Measurements from ENCODE around the gene CHTF18. TPM values are rescaled to one million over a fixed set of nuclear protein-coding genes. Genes with fewer than 3 reads are reported as not detected.

The CHTF18 gene
- total RNA-seq (2022; extraction: Qiagen RNA extraction) = 12.2 to 27.2 TPM (median 21.9 TPM) in 5 replicates

DNA sequence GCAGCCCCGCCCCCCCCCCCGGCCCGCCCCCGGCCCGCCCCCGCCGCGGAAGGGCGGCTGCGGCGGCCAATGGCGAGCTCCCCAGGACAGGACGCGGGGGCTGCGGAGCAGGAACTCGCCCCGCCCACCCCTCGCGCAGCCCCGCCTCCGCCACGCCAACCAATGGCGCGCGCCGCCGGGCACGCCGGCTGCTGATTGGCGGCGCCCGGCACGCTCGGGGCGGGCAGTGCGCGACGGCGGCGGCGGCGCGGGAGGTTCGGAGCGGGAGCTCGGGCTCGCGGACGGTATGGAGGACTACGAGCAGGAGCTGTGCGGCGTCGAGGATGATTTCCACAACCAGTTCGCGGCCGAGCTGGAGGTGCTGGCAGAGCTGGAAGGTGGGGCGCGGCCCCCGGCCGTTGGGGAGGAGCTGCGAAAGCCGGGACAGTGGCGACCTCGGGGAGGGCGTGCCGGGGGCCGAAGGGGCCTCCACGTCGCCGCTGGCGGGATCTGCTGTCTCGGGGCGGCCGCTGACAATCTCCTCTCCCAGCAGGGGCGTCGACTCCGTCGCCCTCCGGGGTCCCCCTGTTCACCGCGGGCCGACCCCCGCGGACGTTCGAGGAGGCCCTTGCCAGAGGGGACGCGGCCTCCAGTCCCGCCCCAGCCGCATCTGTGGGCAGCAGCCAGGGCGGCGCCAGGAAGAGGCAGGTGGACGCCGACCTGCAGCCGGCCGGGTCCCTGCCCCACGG, at the start of gene CHTF18:
TSS of gene CHTF18 (plus strand) at position 222 of the 728 bp plus-strand sequence. CDS start at position 287, 65 bp downstream.

DNA sequence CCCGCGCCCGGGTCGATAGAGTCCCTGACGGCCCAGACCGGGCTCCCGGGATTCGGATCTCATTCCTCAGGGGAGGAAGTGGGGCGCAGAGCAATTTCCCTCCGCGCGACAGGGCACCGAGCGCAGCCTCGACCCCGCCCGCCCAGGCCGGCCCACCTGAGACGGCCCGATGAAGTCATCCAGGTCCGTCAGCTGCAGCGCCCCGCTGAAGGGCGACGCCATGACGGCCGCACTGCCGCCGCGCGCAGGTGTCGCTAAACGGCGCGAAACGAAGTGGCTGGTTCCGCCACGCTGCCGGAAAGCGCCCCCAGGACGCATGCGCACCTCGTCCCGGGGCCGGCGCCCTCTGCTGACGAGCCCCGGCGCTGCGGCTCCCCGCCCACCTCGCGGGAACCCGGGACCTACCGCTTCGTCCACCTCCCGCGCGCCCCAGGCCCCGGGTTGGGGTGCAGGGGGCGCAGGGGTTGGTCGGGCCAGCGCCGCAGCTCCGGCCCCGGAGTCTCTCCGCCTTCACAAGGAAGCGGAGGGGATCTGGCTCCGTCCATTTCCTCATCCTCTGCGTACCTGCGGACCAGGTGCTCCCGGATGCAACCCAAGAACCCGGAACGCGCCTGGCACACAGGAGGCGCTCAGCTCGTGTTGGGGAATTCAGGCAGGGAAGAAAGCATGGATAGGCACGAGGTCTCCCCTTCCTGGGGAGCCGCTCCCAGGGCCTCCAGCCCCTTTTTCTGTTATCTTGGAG, 47.5 kb upstream of the CHTF18 start, which contains the start of gene CIAO3:
TSS of gene CIAO3 (minus strand) at position 234 of the 742 bp plus-strand sequence. CDS start at position 222, 12 bp downstream.

DNA sequence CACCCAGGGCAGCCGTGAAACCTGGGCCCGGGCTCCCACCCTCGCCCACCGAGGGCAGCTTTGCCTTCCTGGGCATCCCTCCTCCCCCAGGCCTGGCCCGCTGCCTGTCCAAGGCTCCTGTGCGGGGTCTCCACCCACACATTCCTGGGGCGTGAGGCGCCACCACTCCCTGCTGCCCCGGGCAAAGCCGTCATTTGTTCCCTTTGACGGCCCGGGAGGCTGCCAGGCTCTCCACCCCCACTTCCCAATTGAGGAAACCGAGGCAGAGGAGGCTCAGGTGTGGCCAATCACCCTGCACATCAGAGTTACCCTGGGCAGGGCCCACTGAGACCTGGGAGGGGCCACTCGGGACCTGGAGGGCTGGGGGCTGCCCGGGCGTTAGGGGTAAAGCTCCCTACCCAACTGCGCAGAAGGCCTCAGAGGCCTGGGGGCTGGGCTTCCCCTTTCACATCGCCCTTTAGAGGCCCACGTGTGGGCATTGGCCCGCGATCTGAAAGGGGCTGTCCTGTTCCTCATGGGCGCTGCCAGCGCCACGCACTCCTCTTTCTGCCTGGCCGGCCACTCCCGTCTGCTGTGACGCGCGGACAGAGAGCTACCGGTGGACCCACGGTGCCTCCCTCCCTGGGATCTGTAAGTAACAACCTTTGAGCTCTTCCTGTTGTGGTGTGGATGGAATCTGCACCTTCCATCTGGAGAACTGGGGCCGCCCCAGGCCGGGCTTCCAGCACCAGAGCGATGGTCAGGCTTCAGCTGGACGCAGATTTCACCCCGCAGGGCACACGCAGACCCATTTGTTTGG, 27.7 kb upstream of the CHTF18 start, which contains the start of gene MSLN:
TSS of gene MSLN (plus strand) at position 190 of the 799 bp plus-strand sequence. CDS start 1,947 bp downstream, outside the sequence.

DNA sequence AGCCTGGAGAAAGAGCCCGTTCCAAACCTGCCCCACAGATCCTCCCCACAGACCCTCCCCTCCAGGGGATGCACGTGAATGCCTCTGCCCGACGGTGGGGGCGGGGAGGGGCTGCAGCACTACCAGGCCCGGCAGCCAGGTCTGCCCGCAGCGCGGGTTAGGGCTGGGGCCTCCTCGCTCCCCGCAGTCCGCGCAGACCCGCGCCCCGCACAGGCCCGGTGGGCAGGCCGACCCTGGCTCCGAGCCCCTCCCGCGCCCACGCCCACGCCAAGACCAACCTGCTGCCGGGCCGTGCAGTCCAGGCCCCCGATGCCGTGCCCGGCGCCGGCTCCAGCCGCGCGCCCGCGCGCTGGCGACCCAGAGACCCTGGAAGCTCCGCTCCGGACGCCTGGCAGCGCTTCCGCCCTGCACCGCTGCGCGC, 432 bp upstream of the CHTF18 start, which contains the start of gene RPUSD1:
TSS of gene RPUSD1 (minus strand) at position 404 of the 421 bp plus-strand sequence. CDS start 644 bp downstream, outside the sequence.

DNA sequence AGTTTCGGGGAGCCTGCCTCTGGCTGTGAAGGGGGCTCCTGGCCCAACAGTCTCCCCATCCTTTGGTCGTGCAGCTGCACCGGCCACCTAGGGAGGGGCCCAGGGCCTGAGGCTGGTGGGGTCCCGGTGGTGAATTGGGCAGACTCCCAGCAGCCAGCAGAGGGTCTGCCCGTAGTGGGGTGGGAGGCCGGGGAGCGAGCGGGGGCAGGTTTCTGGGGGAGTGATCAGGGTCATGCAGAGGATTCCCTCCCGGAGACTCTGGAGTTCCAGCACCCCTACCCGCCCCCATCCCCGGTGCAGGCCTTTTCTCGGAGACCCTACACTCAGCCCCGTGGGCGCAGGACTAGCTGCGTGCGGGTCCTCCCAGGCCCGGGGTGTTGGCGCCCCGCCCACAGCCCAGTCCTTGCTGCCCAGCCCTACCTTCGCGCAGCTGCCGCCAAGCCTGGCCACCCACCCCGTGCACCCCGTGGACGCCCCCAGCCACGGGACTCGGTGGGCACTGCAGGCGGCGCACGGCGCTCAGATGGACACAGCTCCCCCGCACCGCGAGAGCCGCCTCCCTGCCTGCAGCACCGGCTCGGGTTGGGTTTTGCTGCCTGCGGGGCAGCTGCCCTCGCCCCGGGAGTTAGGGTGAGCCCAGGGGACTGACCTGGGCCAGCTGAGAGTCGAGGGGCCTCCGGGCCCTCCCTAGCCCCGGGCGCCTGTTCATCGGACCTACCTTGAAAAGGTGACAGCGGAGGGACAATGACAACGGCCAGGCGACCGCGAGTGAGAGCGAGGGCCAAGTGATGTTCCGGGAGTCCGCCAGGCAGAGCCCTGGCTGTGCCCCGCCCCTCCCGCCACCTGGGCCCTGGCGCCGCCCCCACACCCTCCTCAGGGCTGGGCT, 11.8 kb downstream of the CHTF18 start, which contains the start of gene GNG13:
TSS of gene GNG13 (minus strand) at position 787 of the 886 bp plus-strand sequence. CDS start 1,657 bp downstream, outside the sequence.

Other genes with a start within 250 kb of the CHTF18 start
- 0.11 to 0.19 TPM (median 0.15 TPM) in 5 replicates for gene PRR35, start 228.2 kb upstream of the CHTF18 start, total RNA-seq (2022; extraction: Qiagen RNA extraction)
- 0.14 to 0.26 TPM (median 0.21 TPM) in 5 replicates for gene NHLRC4, start 221.6 kb upstream of the CHTF18 start, total RNA-seq (2022; extraction: Qiagen RNA extraction)
- gene PIGQ, start 218.7 kb upstream of the CHTF18 start, total RNA-seq (2022; extraction: Qiagen RNA extraction) = 24.2 to 41.4 TPM (median 35.5 TPM) in 5 replicates
- 10.2 to 18.4 TPM (median 18.1 TPM) in 5 replicates for gene RAB40C, start 198.6 kb upstream of the CHTF18 start, total RNA-seq (2022; extraction: Qiagen RNA extraction)
- 0.07 to 0.25 TPM (median 0.18 TPM) in 5 replicates for gene WFIKKN1, start 157.6 kb upstream of the CHTF18 start, total RNA-seq (2022; extraction: Qiagen RNA extraction)
- gene METTL26, start 152.3 kb upstream of the CHTF18 start, total RNA-seq (2022; extraction: Qiagen RNA extraction) = 83.7 to 131 TPM (median 124 TPM) in 5 replicates
- gene MCRIP2, start 146.8 kb upstream of the CHTF18 start, total RNA-seq (2022; extraction: Qiagen RNA extraction) = 16.4 to 33.0 TPM (median 29.6 TPM) in 5 replicates
- gene WDR90, start 139.3 kb upstream of the CHTF18 start, total RNA-seq (2022; extraction: Qiagen RNA extraction) = 11.8 to 23.4 TPM (median 22.3 TPM) in 5 replicates
- gene RHOT2, start 120.5 kb upstream of the CHTF18 start, total RNA-seq (2022; extraction: Qiagen RNA extraction) = 48.3 to 98.6 TPM (median 83.1 TPM) in 5 replicates
- gene RHBDL1, start 112.9 kb upstream of the CHTF18 start, total RNA-seq (2022; extraction: Qiagen RNA extraction) = 0.26 to 1.6 TPM (median 1.2 TPM) in 5 replicates
- gene STUB1, start 108.2 kb upstream of the CHTF18 start, total RNA-seq (2022; extraction: Qiagen RNA extraction) = 84.0 to 122 TPM (median 114 TPM) in 5 replicates
- 63.2 to 85.2 TPM (median 82.5 TPM) in 5 replicates for gene JMJD8, start 104.3 kb upstream of the CHTF18 start, total RNA-seq (2022; extraction: Qiagen RNA extraction)
- 3.7 to 6.8 TPM (median 5.6 TPM) in 5 replicates for gene WDR24, start 98.2 kb upstream of the CHTF18 start, total RNA-seq (2022; extraction: Qiagen RNA extraction)
- gene FBXL16, start 82.8 kb upstream of the CHTF18 start, total RNA-seq (2022; extraction: Qiagen RNA extraction) = 8.5 to 16.2 TPM (median 15.7 TPM) in 5 replicates
- gene METRN, start 73.5 kb upstream of the CHTF18 start, total RNA-seq (2022; extraction: Qiagen RNA extraction) = 88.0 to 175 TPM (median 171 TPM) in 5 replicates
- 31.1 to 53.1 TPM (median 45.4 TPM) in 5 replicates for gene ANTKMT, start 67.5 kb upstream of the CHTF18 start, total RNA-seq (2022; extraction: Qiagen RNA extraction)
- gene CCDC78, start 62.2 kb upstream of the CHTF18 start, total RNA-seq (2022; extraction: Qiagen RNA extraction) = 2.9 to 6.2 TPM (median 4.9 TPM) in 5 replicates
- 15.8 to 17.8 TPM (median 16.5 TPM) in 5 replicates for gene HAGHL, start 61.5 kb upstream of the CHTF18 start, total RNA-seq (2022; extraction: Qiagen RNA extraction)
- 21.1 to 29.7 TPM (median 29.0 TPM) in 5 replicates for gene CIAO3, start 47.6 kb upstream of the CHTF18 start, total RNA-seq (2022; extraction: Qiagen RNA extraction)
- 2.2 to 4.3 TPM (median 2.8 TPM) in 5 replicates for gene MSLN, start 27.9 kb upstream of the CHTF18 start, total RNA-seq (2022; extraction: Qiagen RNA extraction)
- gene RPUSD1, start 239 bp upstream of the CHTF18 start, total RNA-seq (2022; extraction: Qiagen RNA extraction) = 32.4 to 56.2 TPM (median 53.1 TPM) in 5 replicates
- not detected in 5 replicates for gene GNG13, start 12.1 kb downstream of the CHTF18 start, total RNA-seq (2022; extraction: Qiagen RNA extraction)
- 7.9 to 11.2 TPM (median 9.2 TPM) in 5 replicates for gene LMF1, start 182.4 kb downstream of the CHTF18 start, total RNA-seq (2022; extraction: Qiagen RNA extraction)
- 2.2 to 4.2 TPM (median 3.6 TPM) in 5 replicates for gene SOX8, start 193.2 kb downstream of the CHTF18 start, total RNA-seq (2022; extraction: Qiagen RNA extraction)

All from A549 treated with dexamethasone at 1 μM for 4 hours (cell line).